ENCODE data around the gene ETV5.

DNA sequence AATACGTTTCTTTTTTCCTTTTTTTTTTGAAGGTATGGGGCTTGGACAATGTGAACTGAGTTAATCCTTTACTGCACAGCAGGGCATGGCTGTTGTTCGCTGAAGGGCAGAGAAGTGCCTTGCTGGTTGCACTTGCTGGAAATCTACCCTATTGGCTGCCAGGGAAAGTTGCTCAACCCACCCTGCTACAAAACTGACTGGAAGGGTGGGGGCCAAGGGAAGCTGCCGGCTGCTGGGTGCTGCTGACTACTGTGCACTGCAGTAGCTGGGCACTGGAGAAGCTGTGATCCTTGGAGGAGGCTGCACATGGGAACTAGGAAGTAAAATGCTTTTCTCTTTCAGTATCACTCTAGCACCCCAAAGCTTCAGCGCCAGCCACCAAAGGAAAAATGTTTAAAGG, 70.5 kb downstream of the ETV5 start:
- TF ChIP-seq, protein P1, sequence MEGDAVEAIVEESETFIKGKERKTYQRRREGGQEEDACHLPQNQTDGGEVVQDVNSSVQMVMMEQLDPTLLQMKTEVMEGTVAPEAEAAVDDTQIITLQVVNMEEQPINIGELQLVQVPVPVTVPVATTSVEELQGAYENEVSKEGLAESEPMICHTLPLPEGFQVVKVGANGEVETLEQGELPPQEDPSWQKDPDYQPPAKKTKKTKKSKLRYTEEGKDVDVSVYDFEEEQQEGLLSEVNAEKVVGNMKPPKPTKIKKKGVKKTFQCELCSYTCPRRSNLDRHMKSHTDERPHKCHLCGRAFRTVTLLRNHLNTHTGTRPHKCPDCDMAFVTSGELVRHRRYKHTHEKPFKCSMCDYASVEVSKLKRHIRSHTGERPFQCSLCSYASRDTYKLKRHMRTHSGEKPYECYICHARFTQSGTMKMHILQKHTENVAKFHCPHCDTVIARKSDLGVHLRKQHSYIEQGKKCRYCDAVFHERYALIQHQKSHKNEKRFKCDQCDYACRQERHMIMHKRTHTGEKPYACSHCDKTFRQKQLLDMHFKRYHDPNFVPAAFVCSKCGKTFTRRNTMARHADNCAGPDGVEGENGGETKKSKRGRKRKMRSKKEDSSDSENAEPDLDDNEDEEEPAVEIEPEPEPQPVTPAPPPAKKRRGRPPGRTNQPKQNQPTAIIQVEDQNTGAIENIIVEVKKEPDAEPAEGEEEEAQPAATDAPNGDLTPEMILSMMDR (conservative IDR thresholded peaks at IDR 0.05; ENCODE audit: low read depth, low read length) = no peak
- no peak for TF ChIP-seq SMC3 (IDR thresholded peaks at IDR 0.05; ENCODE audit: low read depth, low read length)
- TF ChIP-seq MXI1 (IDR thresholded peaks at IDR 0.05; ENCODE audit: borderline replicate concordance, low read depth, low read length) = no peak
- TF ChIP-seq RFX5 (IDR thresholded peaks at IDR 0.05; ENCODE audit: low read depth, low read length) = no peak
- TF ChIP-seq FOS (IDR thresholded peaks at IDR 0.05; ENCODE audit: low read depth, low read length) = no peak

Measured in IMR-90 (cell line).